ENCODE results near the gene CCDC159. TPM values are rescaled to one million over a fixed set of nuclear protein-coding genes. Genes with fewer than 3 reads are reported as not detected.
"Not testable (repeated sequence)": the region's sequence is repeated elsewhere in the genome, so short reads cannot be mapped to it uniquely, and the experiment has no call there.

CCDC159 gene
- polyA plus RNA-seq: 10 to 100 TPM; 24.1 to 70.4 (median 50.3) TPM
- long read RNA-seq, donor 1: 0 reads
- long read RNA-seq, donor 2, partial matches to known transcripts: 0 of 2 reads
- long read RNA-seq, donor 2, other reads (novel, unspliced or antisense): 0 of 2 reads
- long read RNA-seq, donor 3, partial matches to known transcripts: 0 of 4 reads
- long read RNA-seq, donor 3, other reads (novel, unspliced or antisense): 0 of 4 reads
- long read RNA-seq, donor 4: 0 reads
- long read RNA-seq, donor 5: 0 reads
- long read RNA-seq, donor 6, partial matches to known transcripts: 42 of 138 reads
- long read RNA-seq, donor 6, other reads (novel, unspliced or antisense): 95 of 138 reads
- long read RNA-seq, donor 7, partial matches to known transcripts: 0 of 1 reads
- long read RNA-seq, donor 7, other reads (novel, unspliced or antisense): 0 of 1 reads
- long read RNA-seq, donor 8, partial matches to known transcripts: 0 of 5 reads
- long read RNA-seq, donor 8, other reads (novel, unspliced or antisense): 5 of 5 reads
- long read RNA-seq, donor 9, partial matches to known transcripts: 0 of 3 reads
- long read RNA-seq, donor 9, other reads (novel, unspliced or antisense): 0 of 3 reads
- long read RNA-seq, donor 10, partial matches to known transcripts: 0 of 2 reads
- long read RNA-seq, donor 10, other reads (novel, unspliced or antisense): 0 of 2 reads

GRCh38 chr19:11346104-11346940 lies at the start of gene CCDC159, which contains the start of gene TMEM205:
Gene CCDC159 (plus strand): TSS chr19:11346519. CDS start chr19:11346607, 88 bp downstream.
Gene TMEM205 (minus strand): TSS chr19:11346268. CDS start chr19:11345619, 649 bp downstream.
- Histone ChIP-seq H3K27me3 (ENCODE audit: control insufficient read depth in 3 of 3, insufficient read depth in 3 of 3, low read length in 3 of 3) (no peaks in the 10 kb centered on the region), H3K27ac (ENCODE audit: low read depth in 1 of 3, low read length in 2 of 3) (peak within 1 kb of the TSS; percentile 59 to 88 (median 86)), H3K4me3 (ENCODE audit: low read depth in 1 of 3, low read length in 3 of 3) (peak within 1 kb of the TSS; percentile 64 to 92 (median 67)), H3K36me3 (ENCODE audit: control insufficient read depth in 3 of 3, insufficient read depth in 2 of 3, low read depth in 1 of 3, low read length in 3 of 3) (peaks cover 0 to 25% (median 0%) of the 10 kb centered on the region in 3 donors), H3K9me3 (ENCODE audit: control insufficient read depth in 2 of 2, insufficient read depth in 1 of 2, low read depth in 1 of 2, low read length in 1 of 2) (peaks cover 0 to 10% of the 10 kb centered on the region in 2 donors), H3K4me1 (ENCODE audit: control insufficient read depth in 3 of 3, insufficient read depth in 2 of 3, low read depth in 1 of 3, low read length in 2 of 3) (peaks cover 4 to 31% (median 5%) of the 10 kb centered on the region in 3 donors)
- 0% methylated on average over 46 to 50 of the region's 50 CpGs for WGBS, 3 donors
- FAIRE-seq (peak; percentile 82), DNase-seq (peak; percentile 99)

GRCh38 chr19:11299946-11300810 lies 46.1 kb upstream of the CCDC159 start:
- Histone ChIP-seq H3K27ac (ENCODE audit: low read depth in 1 of 3, low read length in 2 of 3) (no peak overlapping the region), H3K4me3 (ENCODE audit: low read depth in 1 of 3, low read length in 3 of 3) (no peak overlapping the region), H3K36me3 (ENCODE audit: control insufficient read depth in 3 of 3, insufficient read depth in 2 of 3, low read depth in 1 of 3, low read length in 3 of 3) (no peaks in the 10 kb centered on the region), H3K27me3 (ENCODE audit: control insufficient read depth in 3 of 3, insufficient read depth in 3 of 3, low read length in 3 of 3) (no peaks in the 10 kb centered on the region), H3K4me1 (ENCODE audit: control insufficient read depth in 3 of 3, insufficient read depth in 2 of 3, low read depth in 1 of 3, low read length in 2 of 3) (no peaks in the 10 kb centered on the region), H3K9me3 (ENCODE audit: control insufficient read depth in 2 of 2, insufficient read depth in 1 of 2, low read depth in 1 of 2, low read length in 1 of 2) (peaks cover 0 to 4% of the 10 kb centered on the region in 2 donors)
- DNase-seq (no peak), FAIRE-seq (no peak)
- WGBS, 3 donors: 81 to 85% (median 82%) methylated on average over 8 of the region's 8 CpGs

GRCh38 chr19:11300811-11301120 lies 45.6 kb upstream of the CCDC159 start:
- 85 to 88% (median 86%) methylated on average over 11 of the region's 11 CpGs for WGBS, 3 donors
- FAIRE-seq: no peak
- no peak overlapping the region for H3K27ac ChIP-seq (ENCODE audit: low read depth in 1 of 3, low read length in 2 of 3)
- no peak overlapping the region for H3K4me3 ChIP-seq (ENCODE audit: low read depth in 1 of 3, low read length in 3 of 3)
- H3K9me3 ChIP-seq (ENCODE audit: control insufficient read depth in 2 of 2, insufficient read depth in 1 of 2, low read depth in 1 of 2, low read length in 1 of 2): peaks cover 0 to 4% of the 10 kb centered on the region in 2 donors
- no peaks in the 10 kb centered on the region for H3K4me1 ChIP-seq (ENCODE audit: control insufficient read depth in 3 of 3, insufficient read depth in 2 of 3, low read depth in 1 of 3, low read length in 2 of 3)
- no peak for DNase-seq
- H3K27me3 ChIP-seq (ENCODE audit: control insufficient read depth in 3 of 3, insufficient read depth in 3 of 3, low read length in 3 of 3): no peaks in the 10 kb centered on the region
- H3K36me3 ChIP-seq (ENCODE audit: control insufficient read depth in 3 of 3, insufficient read depth in 2 of 3, low read depth in 1 of 3, low read length in 3 of 3): no peaks in the 10 kb centered on the region

GRCh38 chr19:11304936-11305335 lies 41.4 kb upstream of the CCDC159 start:
- 88 to 95% (median 89%) methylated on average over 5 of the region's 5 CpGs for WGBS, 3 donors
- no peak for DNase-seq
- FAIRE-seq: no peak

GRCh38 chr19:11306337-11306736 lies 40.0 kb upstream of the CCDC159 start:
- FAIRE-seq: no peak
- Histone ChIP-seq H3K4me3 (ENCODE audit: low read depth in 1 of 3, low read length in 3 of 3) (no peak overlapping the region), H3K27me3 (ENCODE audit: control insufficient read depth in 3 of 3, insufficient read depth in 3 of 3, low read length in 3 of 3) (no peaks in the 10 kb centered on the region), H3K36me3 (ENCODE audit: control insufficient read depth in 3 of 3, insufficient read depth in 2 of 3, low read depth in 1 of 3, low read length in 3 of 3) (no peaks in the 10 kb centered on the region), H3K27ac (ENCODE audit: low read depth in 1 of 3, low read length in 2 of 3) (no peak overlapping the region), H3K4me1 (ENCODE audit: control insufficient read depth in 3 of 3, insufficient read depth in 2 of 3, low read depth in 1 of 3, low read length in 2 of 3) (no peaks in the 10 kb centered on the region), H3K9me3 (ENCODE audit: control insufficient read depth in 2 of 2, insufficient read depth in 1 of 2, low read depth in 1 of 2, low read length in 1 of 2) (no peaks in the 10 kb centered on the region)
- DNase-seq: no peak
- WGBS, 3 donors: 70 to 84% (median 73%) methylated on average over 9 of the region's 9 CpGs

More at GRCh38 chr19:11304936-11305335, 41.4 kb upstream of the CCDC159 start:
- Histone ChIP-seq H3K27me3 (ENCODE audit: control insufficient read depth in 3 of 3, insufficient read depth in 3 of 3, low read length in 3 of 3) (no peaks in the 10 kb centered on the region), H3K27ac (ENCODE audit: low read depth in 1 of 3, low read length in 2 of 3) (no peak overlapping the region), H3K4me1 (ENCODE audit: control insufficient read depth in 3 of 3, insufficient read depth in 2 of 3, low read depth in 1 of 3, low read length in 2 of 3) (no peaks in the 10 kb centered on the region), H3K4me3 (ENCODE audit: low read depth in 1 of 3, low read length in 3 of 3) (no peak overlapping the region), H3K36me3 (ENCODE audit: control insufficient read depth in 3 of 3, insufficient read depth in 2 of 3, low read depth in 1 of 3, low read length in 3 of 3) (no peaks in the 10 kb centered on the region), H3K9me3 (ENCODE audit: control insufficient read depth in 2 of 2, insufficient read depth in 1 of 2, low read depth in 1 of 2, low read length in 1 of 2) (peaks cover 0 to 4% of the 10 kb centered on the region in 2 donors)

- H3K4me3 ChIP-seq (ENCODE audit: low read depth in 1 of 3, low read length in 3 of 3); FAIRE-seq; DNase-seq; H3K9me3 ChIP-seq (ENCODE audit: control insufficient read depth in 2 of 2, insufficient read depth in 1 of 2, low read depth in 1 of 2, low read length in 1 of 2); H3K27me3 ChIP-seq (ENCODE audit: control insufficient read depth in 3 of 3, insufficient read depth in 3 of 3, low read length in 3 of 3); H3K27ac ChIP-seq (ENCODE audit: low read depth in 1 of 3, low read length in 2 of 3): not testable (repeated sequence)
- Histone ChIP-seq H3K36me3 (ENCODE audit: control insufficient read depth in 3 of 3, insufficient read depth in 2 of 3, low read depth in 1 of 3, low read length in 3 of 3) (peaks cover 0 to 29% (median 0%) of the 10 kb centered on the region in 3 donors), H3K4me1 (ENCODE audit: control insufficient read depth in 3 of 3, insufficient read depth in 2 of 3, low read depth in 1 of 3, low read length in 2 of 3) (peaks cover 0 to 31% (median 11%) of the 10 kb centered on the region in 3 donors)
- 66 to 83% (median 79%) methylated on average over 9 of the region's 9 CpGs for WGBS, 3 donors
Observed at GRCh38 chr19:11320278-11320995, 25.9 kb upstream of the CCDC159 start.
